ENCODE measurements around the gene PALLD.

DNA sequence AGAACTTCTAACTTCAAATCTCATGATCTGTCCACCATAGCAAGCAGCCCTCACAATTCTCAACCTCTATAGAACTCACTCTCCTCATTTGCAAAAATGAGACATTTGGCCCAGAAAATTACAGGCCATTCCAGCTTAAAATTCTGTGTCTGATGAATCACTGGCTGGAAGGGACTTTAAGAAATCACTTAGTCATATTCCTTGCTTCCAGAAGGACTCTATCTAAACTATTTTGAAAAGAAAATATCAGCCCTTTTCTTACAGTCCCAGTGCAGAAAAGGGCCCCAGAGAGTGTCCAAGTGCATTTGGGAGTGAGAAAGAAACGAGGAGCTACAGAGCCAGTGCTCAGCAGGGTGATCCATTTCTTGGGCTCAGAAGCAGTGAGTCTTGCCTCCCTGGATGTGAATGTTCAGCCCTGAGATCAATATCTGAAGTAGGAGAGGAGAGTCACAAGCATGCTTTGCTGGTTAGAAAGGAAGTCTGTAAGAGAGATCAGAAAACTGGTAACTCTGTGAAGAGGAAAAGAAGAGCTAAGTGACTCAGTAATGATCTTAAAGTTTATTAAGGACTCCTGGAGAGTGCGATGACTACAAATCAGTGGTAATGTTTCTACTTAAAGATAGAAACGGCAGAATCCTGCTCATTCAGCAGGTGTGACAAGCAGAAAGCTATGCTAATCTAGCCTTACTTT is 139.8 kb downstream of the PALLD start:
- TF ChIP-seq POLR2A (IDR thresholded peaks at IDR 0.05; ENCODE audit: low read depth) (no peak), CTCF (IDR thresholded peaks at IDR 0.05) (no peak), POLR2AphosphoS5 (IDR thresholded peaks at IDR 0.05) (peak in 1 of 2 donors; percentile 20), EP300 (IDR thresholded peaks at IDR 0.05) (no peak)
